ENCODE results near the gene TMEM59L. TPM values are rescaled to one million over a fixed set of nuclear protein-coding genes. Genes with fewer than 3 reads are reported as not detected.

TMEM59L gene
- total RNA-seq, 1 experiment from 2014 or later: 2.4 TPM

GRCh38 chr19:18655173-18655844 lies 42.6 kb downstream of the TMEM59L start:
- H3K27me3 ChIP-seq (ENCODE audit: control insufficient read depth, insufficient read depth, low read length): no peaks in the 10 kb centered on the region
- no peaks in the 10 kb centered on the region for H3K36me3 ChIP-seq (ENCODE audit: control insufficient read depth, insufficient read depth, low read length)
- H3K9me3 ChIP-seq (ENCODE audit: control insufficient read depth, insufficient read depth, low read depth, low read length): no peaks in the 10 kb centered on the region
- ChIA-PET CTCF (no interaction called here), POLR2A (no interaction called here)
- H3K4me3 ChIP-seq (ENCODE audit: low read depth in 2 of 2, low read length in 2 of 2): no peak overlapping the region
- no peak overlapping the region for H3K27ac ChIP-seq (ENCODE audit: low read length)
- H3K4me1 ChIP-seq (ENCODE audit: control insufficient read depth, insufficient read depth, low read length): peaks cover 7% of the 10 kb centered on the region; the same call in 1 of the 2 replicates
- DNase-seq (ENCODE audit: low read depth, low spot score) (no peak), ATAC-seq (no peak)
- intact Hi-C loops (cut with micrococcal nuclease; ENCODE audit: unreplicated experiment) (no loop called here), in situ Hi-C loops (cut with HindIII; ENCODE audit: low pct_unique_long_range_greater_than_20kb, low sequenced_read_pairs) (no loop called here)
- BruUV-seq (replicated peaks): no TSS peak
- TF ChIP-seq SIN3A (IDR thresholded peaks at IDR 0.05; ENCODE audit: borderline replicate concordance, insufficient read depth, low read depth, low read length) (no peak), CTCF (IDR thresholded peaks at IDR 0.05) (no peak), TCF7L2 (IDR thresholded peaks at IDR 0.05; ENCODE audit: low read depth, low read length) (no peak), POLR2AphosphoS5 (IDR thresholded peaks at IDR 0.05; ENCODE audit: low read depth, low read length) (no peak), REST (IDR thresholded peaks at IDR 0.05; ENCODE audit: insufficient read depth in 1 of 2, low read depth in 2 of 2, low read length in 1 of 2) (no peak)

GRCh38 chr19:18656337-18657086 lies 43.8 kb downstream of the TMEM59L start:
- no peaks in the 10 kb centered on the region for H3K9me3 ChIP-seq (ENCODE audit: control insufficient read depth, insufficient read depth, low read depth, low read length)
- POLR2A ChIA-PET: no interaction called here
- H3K36me3 ChIP-seq (ENCODE audit: control insufficient read depth, insufficient read depth, low read length): no peaks in the 10 kb centered on the region
- CTCF ChIA-PET: no interaction called here
- no peaks in the 10 kb centered on the region for H3K27me3 ChIP-seq (ENCODE audit: control insufficient read depth, insufficient read depth, low read length)
- in situ Hi-C loops (cut with HindIII; ENCODE audit: low pct_unique_long_range_greater_than_20kb, low sequenced_read_pairs) (no loop called here), intact Hi-C loops (cut with micrococcal nuclease; ENCODE audit: unreplicated experiment) (no loop called here)
- ATAC-seq: no peak
- H3K27ac ChIP-seq (ENCODE audit: low read length): no peak overlapping the region
- DNase-seq (ENCODE audit: low read depth, low spot score): no peak
- H3K4me3 ChIP-seq (ENCODE audit: low read depth in 2 of 2, low read length in 2 of 2): no peak overlapping the region
- BruUV-seq (replicated peaks): no TSS peak
- no peak for TF ChIP-seq TCF7L2 (IDR thresholded peaks at IDR 0.05; ENCODE audit: low read depth, low read length)
- no peak for TF ChIP-seq SIN3A (IDR thresholded peaks at IDR 0.05; ENCODE audit: borderline replicate concordance, insufficient read depth, low read depth, low read length)
- no peak for TF ChIP-seq CTCF (IDR thresholded peaks at IDR 0.05)
- TF ChIP-seq REST (IDR thresholded peaks at IDR 0.05; ENCODE audit: insufficient read depth in 1 of 2, low read depth in 2 of 2, low read length in 1 of 2): no peak
- no peak for TF ChIP-seq POLR2AphosphoS5 (IDR thresholded peaks at IDR 0.05; ENCODE audit: low read depth, low read length)
- peaks cover 7% of the 10 kb centered on the region; the same call in 1 of the 2 replicates for H3K4me1 ChIP-seq (ENCODE audit: control insufficient read depth, insufficient read depth, low read length)

All from Panc1 (cell line).